Ovary (tissue), 9 donors: ENCODE data around the gene CCL21. TPM values are rescaled to one million over a fixed set of nuclear protein-coding genes. Genes with fewer than 3 reads are reported as not detected.

Source experiments
- DNase-seq, 5 donors: peaks; one replicate each; pipeline ENCODE4 v3.0.0-alpha.2; 2019 to 2020
- H3K27ac ChIP-seq, 2 donors: fragments of 200-600 bp; one replicate each; pipeline versions ENCODE4 v1.5.1 to v1.8.0; 2019 to 2022
- H3K27me3 ChIP-seq: fragments of 200-600 bp; one replicate; pipeline ENCODE4 v1.8.0; 2022
- H3K36me3 ChIP-seq: fragments of 200-600 bp; sonication (generic); one replicate; pipeline ENCODE4 v1.5.1; 2019
- H3K4me1 ChIP-seq: one replicate; pipeline ENCODE4 v1.8.1; 2013; ENCODE audit warnings: mild to moderate bottlenecking, moderate library complexity; ENCODE audit not compliant: insufficient read depth
- H3K4me3 ChIP-seq: fragments of 200-600 bp; sonication (generic); one replicate; pipeline ENCODE4 v1.5.1; 2017
- H3K9me3 ChIP-seq, 2 donors: fragments of 200-600 bp in 1 of 2; sonication (generic) in 1 of 2; one replicate each; pipeline versions ENCODE4 v1.5.1 to v1.8.1; 2013 to 2019; ENCODE audit warnings: mild to moderate bottlenecking in 1 of 2, moderate library complexity in 1 of 2
- CTCF ChIP-seq, 3 donors: fragments of 450-650 bp in 2 of 3; fragments of 200-600 bp in 1 of 3; IDR thresholded peaks; one replicate each; pipeline versions ENCODE4 v1.5.1 to v1.8.0; 2016 to 2022; ENCODE audit warnings: antibody characterized with exemption in 3 of 3, mild to moderate bottlenecking in 1 of 3
- EP300 ChIP-seq: sonication (generic); formaldehyde crosslinking; IDR thresholded peaks from one replicate; pipeline ENCODE4 v1.6.1; 2017; ENCODE audit warnings: antibody characterized with exemption
- POLR2A ChIP-seq: fragments of 450-650 bp; IDR thresholded peaks from one replicate; pipeline ENCODE4 v1.6.1; 2017; ENCODE audit warnings: antibody characterized with exemption, mild to moderate bottlenecking, moderate library complexity
- WGBS, 3 donors: extraction: QIAGEN DNeasy Blood & Tissue Kit in 1 of 3; methylation state at CpG; one replicate each; pipeline versions ENCODE4 v1.1.5 to v1.1.7; 2013 to 2017; 5-methylcytosine and 5-hydroxymethylcytosine counted together
- intact Hi-C, 4 donors: fragments of 100-400 bp; cut with DNase I; formaldehyde crosslinking; loops; one replicate each; pipeline versions ENCODE4 v1.11.0 to v1.15.1; 2022 to 2023
- polyA plus RNA-seq, 2 donors: library from polyadenylated mRNA; stranded (reverse); fragments of 200-250 nt in 1 of 2; fragments of 350-450 nt in 1 of 2; fragmentation: Illumina TruSeq in 1 of 2; extraction: RNeasy Lipid Tissue Mini Kit (QIAGEN cat#74804) in 1 of 2; gene quantifications; one replicate each; pipeline ENCODE4 v1.2.3, GENCODE V29; 2013 to 2014
- total RNA-seq, 7 donors: library from RNA; depleted of rRNA in 2 of 7; stranded (reverse); fragments of >200 nt in 2 of 7; fragmentation: NEBNext Ultra II Directional in 3 of 7; extraction: Animal tissue kit (Norgen Biotek cat#: 25700) in 3 of 7; gene quantifications; one replicate each; pipeline versions ENCODE4 v1.1.0 to v1.2.4, GENCODE V29; 2016 to 2023
- donor health status: DM: no; HTN: no; CAD: no; lungs with moderate emphysema.
- donor health status: DM: no; HTN: no; CAD: no.
- donor health status: Bipolar disorder and iron deficiency.
- donor health status: DM: yes; HTN: yes; CAD: no.
- donor health status: DM: no; HTN: no; CAD: no.
- donor health status: DM: yes; HTN: yes; CAD: no.

The CCL21 gene
- total and polyA plus RNA-seq, 9 donors: 1.5 to 83.6 (median 34.2) TPM

GRCh38 chr9:34691936-34692315, 18.0 kb downstream of the CCL21 start:
- Histone ChIP-seq H3K36me3 (no peaks in the 10 kb centered on the region), H3K9me3 (no peaks in the 10 kb centered on the region), H3K27me3 (no peaks in the 10 kb centered on the region), H3K4me3 (no peak overlapping the region), H3K27ac (no peak overlapping the region), H3K4me1 (no peaks in the 10 kb centered on the region)
- TF ChIP-seq CTCF (IDR thresholded peaks at IDR 0.05): no peak
- no peak for TF ChIP-seq POLR2A
- TF ChIP-seq EP300: no peak
- intact Hi-C loops: no loop called here
- DNase-seq: no peak
- 82 to 91% (median 87%) methylated on average over 5 of the region's 5 CpGs for WGBS, 3 donors

GRCh38 chr9:34690983-34691935, 18.7 kb downstream of the CCL21 start, which contains the start of gene CCL19:
CCL19 (minus strand) TSS chr9:34691276; CDS start chr9:34691139, 137 bp downstream.
- H3K4me1 ChIP-seq: no peaks in the 10 kb centered on the region
- TF ChIP-seq POLR2A: no peak
- TF ChIP-seq CTCF (IDR thresholded peaks at IDR 0.05): no peak
- TF ChIP-seq EP300: no peak
- H3K27me3 ChIP-seq: no peaks in the 10 kb centered on the region
- H3K9me3 ChIP-seq: no peaks in the 10 kb centered on the region
- intact Hi-C loops: no loop called here
- no peak within 1 kb of the TSS for H3K27ac ChIP-seq
- WGBS, 3 donors: 46 to 56% (median 48%) methylated on average over 6 of the region's 6 CpGs
- no peak within 1 kb of the TSS for H3K4me3 ChIP-seq
- no peak for DNase-seq
- no peaks in the 10 kb centered on the region for H3K36me3 ChIP-seq

- no peaks in the 10 kb centered on the region for H3K4me1 ChIP-seq
- DNase-seq: no peak
- H3K27me3 ChIP-seq: no peaks in the 10 kb centered on the region
- H3K9me3 ChIP-seq: no peaks in the 10 kb centered on the region
- H3K4me3 ChIP-seq: no peak overlapping the region
- H3K36me3 ChIP-seq: no peaks in the 10 kb centered on the region
- TF ChIP-seq CTCF (IDR thresholded peaks at IDR 0.05) (no peak), EP300 (no peak), POLR2A (no peak)
- 69 to 76% (median 71%) methylated on average over 8 of the region's 8 CpGs for WGBS, 3 donors
- no peak overlapping the region for H3K27ac ChIP-seq
- intact Hi-C loops: no loop called here
Observed at GRCh38 chr9:34689512-34689911, 20.4 kb downstream of the CCL21 start.

- Histone ChIP-seq H3K4me3 (no peak overlapping the region), H3K27ac (no peak overlapping the region), H3K27me3 (no peaks in the 10 kb centered on the region), H3K36me3 (no peaks in the 10 kb centered on the region), H3K9me3 (no peaks in the 10 kb centered on the region), H3K4me1 (no peaks in the 10 kb centered on the region)
- intact Hi-C loops: no loop called here
- 74 to 81% (median 78%) methylated on average over 4 of the region's 4 CpGs for WGBS, 3 donors
- no peak for TF ChIP-seq CTCF (IDR thresholded peaks at IDR 0.05)
- TF ChIP-seq EP300: no peak
- TF ChIP-seq POLR2A: no peak
- no peak for DNase-seq
Observed at GRCh38 chr9:34689116-34689470, 20.8 kb downstream of the CCL21 start.
